GM19240 (cell line): Measurements from ENCODE around the gene PALLD.
"Not testable (repeated sequence)": the region's sequence is repeated elsewhere in the genome, so short reads cannot be mapped to it uniquely, and the experiment has no call there.

Experiments
- DNase-seq: peaks from one replicate; pipeline ENCODE4 v3.0.0; 2011; ENCODE audit warnings: low spot score; ENCODE audit not compliant: insufficient read length

PALLD gene

DNA sequence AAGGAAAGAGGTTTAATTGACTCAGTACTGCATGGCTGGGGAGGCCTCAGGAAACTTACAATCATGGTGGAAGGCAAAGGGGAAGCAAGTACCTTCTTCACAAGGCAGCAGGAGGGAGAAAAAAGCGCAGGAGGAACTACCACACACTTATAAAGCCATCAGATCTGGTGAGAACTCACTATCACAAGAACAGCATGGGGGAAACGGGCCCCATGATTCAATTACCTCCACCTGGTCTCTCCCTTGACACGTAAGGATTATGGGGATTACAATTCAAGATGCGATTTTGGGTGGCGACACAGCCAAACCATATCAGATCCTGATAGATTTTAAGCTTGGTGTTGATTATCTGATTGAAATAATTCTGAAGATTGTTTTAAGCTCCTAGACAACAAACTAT lies 294.5 kb downstream of the PALLD start:
- no peak for DNase-seq

DNA sequence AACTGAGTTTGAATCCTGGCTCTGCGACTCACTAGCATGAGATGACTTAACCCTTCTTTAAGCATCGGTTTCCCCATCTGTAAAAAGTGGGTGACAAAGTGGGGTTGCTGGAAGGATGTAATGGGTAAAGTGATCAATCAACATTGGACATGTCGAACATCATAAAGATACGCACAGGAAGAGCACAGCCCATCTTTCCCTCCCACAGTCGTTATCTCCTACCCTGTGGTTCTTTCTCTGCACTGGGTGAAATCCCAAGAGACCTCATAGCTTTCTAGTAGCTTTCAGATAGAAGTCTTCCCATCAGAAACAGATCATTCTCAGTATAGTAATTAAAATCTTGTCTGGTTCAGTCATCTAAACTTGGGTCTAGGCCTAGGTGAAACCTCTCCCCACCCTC lies 296.7 kb downstream of the PALLD start:
- DNase-seq, result no peak

DNA sequence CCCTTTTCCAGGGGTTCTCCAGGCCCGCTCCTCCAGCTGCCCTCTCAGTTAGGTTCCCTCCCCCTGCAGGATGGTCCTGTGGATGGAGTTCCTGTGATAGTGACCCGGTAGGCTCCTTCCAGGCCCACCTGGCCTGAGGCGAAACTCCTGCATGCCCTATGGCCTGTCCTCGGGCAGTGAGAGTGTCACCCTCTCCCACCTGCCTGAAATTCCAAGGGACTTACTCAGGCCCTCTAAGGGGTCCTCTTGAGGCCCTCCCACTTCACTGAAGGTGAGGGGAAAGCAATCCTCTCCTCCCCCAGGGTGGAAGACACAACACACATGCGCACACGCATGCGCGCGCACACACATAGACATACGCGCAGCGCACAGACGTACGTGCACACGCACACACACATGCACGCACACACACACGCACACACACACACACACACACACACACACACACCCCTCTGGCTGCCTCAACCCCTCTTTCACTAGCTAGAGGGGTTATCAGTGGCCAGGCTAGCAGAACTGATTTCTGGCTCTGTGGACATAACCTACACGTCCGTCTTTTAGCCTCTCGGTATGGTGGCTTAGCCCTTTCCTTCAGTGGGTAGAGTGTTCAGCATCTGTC lies 297.3 kb downstream of the PALLD start:
- no peak for DNase-seq

- no peak for DNase-seq
Measured at GRCh38 chr4:168794881-168795280, 298.0 kb downstream of the PALLD start.

DNA sequence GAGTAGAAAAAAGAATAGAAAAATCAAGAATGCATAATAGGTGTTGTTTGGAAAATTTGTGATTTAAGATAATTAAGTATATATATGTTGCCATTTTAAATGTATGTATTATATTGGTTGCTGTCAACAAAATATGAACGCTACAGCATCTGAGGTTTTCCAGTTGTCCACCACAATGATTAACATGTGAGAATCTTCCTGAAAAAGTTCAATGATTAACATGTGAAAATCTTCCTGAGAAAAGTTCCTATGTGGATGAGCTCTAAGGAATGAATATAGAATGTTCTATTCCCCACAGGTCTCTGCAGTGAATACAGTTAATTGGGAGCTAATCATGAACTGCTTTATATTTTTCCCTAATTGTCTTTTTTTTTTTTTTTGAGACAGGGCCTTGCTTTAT lies 298.5 kb downstream of the PALLD start:
- no peak for DNase-seq

DNA sequence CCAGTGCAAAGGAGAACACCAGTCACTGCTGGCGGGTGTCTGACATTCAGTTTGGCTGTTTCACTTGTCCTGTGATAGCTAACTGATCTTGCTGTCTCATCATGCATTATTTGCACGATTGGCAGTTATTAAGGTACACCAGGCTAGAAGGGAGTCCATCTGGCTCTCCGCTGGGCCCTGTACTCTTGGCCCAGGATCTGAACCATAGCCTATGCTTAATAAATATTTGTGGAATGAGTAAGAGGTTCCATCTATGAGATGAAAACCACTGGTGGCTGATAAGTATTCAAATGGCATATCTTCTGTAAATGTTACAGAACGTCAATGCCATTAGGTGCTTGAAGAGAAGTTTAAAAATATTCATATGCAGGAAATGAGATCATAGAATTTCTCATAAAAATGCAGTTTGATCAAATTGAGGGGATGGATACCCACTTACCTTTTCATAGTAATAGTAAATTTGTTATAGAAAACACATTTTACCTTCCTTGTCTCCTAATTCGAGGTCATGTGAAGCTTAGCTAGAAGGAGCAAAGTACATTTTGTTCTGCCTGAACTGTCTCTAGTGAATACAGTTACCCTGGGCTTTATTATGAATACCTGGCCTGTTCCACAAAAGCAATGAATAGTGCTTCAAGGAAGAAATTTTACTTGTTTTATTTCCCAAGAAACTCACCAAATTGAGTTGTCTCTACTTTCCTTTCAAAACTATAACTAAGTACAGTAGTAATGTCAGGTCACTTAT lies 299.7 kb downstream of the PALLD start:
- DNase-seq, result no peak

GRCh38 chr4:168797194-168797593 lies 300.3 kb downstream of the PALLD start:
- no peak for DNase-seq

- DNase-seq, result no peak
Measured at GRCh38 chr4:168797738-168798375, 301.0 kb downstream of the PALLD start.

DNA sequence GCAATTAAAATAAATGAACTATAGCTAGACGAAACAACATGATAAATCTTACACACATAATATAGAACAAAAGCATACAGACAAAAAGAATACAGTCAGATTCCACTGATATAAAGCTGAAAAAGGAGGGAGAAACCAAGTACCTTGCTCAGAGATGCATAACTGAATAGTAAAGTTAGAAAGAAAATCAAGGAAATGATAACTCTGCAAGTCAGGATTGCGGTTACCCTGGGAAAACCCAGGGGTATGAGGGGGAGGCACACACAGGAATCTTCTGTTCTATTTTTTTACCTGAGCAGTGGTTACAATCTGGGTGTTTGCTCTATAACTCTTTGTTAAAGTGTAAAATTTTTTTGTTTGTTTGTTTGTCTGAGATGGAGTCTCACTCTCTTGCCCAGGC lies 304.1 kb downstream of the PALLD start:
- DNase-seq, result no peak

DNA sequence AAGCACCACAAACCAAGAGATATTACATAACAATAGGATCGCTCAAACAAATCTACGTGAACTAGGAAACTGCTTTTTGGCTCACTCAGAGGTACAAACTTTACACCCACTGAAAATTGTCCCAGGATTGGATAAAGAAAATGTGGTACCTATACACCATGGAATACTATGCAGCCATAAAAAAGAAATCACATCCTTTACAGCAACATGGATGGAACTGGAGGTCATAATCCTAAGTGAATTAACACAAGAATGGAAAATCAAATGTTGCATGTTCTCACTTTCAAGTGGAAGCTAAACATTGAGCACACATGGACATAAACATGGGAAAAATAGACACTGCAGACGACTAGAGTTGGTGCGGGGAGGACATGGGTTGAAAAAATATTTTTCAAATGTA lies 305.4 kb downstream of the PALLD start:
- no peak for DNase-seq

GRCh38 chr4:168803052-168803451 lies 306.2 kb downstream of the PALLD start:
- DNase-seq, result not testable (repeated sequence)

DNA sequence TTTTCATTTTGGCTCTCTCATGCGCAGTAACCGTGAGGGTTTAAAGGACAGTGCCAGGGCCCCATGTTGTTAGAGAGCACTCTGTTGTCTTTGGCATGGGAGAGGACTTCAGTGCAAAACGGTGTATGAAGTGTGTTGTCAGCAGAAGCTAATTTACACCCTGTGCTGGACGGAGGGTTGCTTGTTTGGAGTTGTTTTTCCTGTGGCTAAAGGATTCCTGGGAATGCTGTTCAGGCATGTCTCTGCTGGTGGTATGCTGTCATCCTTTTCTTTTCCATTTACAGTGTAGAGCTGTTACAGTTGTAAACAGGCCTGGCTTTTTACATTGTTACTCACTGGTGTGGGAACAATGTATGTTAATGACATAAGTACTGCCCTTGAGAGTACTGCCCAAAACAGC lies 306.9 kb downstream of the PALLD start:
- no peak for DNase-seq

GRCh38 chr4:168804146-168804545 lies 307.3 kb downstream of the PALLD start:
- DNase-seq, result no peak

DNA sequence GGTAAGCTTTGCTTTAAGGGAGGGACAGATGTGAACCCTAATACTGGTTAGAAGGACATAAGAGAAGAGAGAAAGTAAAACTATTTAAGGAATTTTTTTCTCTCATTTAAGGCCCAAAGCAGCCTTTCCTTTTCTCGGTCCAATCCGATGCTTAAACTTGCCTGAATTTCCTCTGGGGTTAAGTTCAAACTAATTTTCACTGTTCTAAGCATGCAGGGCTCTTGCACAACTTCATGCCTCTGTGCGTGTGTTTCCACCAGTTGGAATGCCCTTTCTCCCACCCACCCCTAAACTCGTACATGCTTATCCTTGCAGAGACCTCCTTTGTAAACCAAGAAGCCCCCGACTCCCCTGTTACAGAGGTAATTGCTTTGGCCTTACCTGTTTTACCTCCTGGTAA lies 308.5 kb downstream of the PALLD start:
- no peak for DNase-seq

DNA sequence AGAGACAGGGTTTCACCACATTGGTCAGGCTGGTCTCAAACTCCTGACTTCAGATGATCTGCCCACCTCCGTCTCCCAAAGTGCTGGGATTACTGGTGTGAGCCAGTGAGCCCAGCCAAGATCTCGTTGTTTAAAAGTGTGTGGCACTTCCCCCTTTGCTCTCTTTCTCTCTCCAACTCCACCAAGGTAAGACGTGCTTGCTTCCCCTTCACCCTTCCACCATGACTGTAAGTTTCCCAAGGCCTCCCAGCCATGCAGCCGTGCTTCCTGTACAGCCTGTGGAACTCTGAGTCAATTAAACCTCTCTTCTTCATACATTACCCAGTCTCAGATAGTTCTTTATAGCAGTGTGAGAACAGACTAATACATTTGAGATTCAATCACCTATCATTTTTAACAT lies 309.4 kb downstream of the PALLD start:
- DNase-seq, result not testable (repeated sequence)

DNA sequence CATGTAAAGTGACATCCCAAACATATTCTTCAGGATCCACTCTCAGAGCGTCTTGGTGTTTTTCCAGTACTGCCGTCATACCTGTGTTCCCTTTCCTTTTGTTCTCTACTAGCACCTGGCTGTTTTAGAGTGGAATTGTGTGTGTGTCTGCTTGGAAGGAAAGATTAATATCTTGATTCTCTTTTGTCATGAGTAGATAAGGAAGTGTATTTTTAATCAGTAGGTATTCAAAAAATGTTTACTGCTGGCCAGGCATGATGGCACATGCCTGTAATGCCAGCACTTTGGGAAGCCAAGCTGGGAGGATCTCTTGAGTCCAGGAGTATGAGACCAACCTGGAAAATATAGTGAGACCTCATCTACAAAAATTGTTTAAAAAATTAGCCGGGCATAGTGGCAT lies 314.4 kb downstream of the PALLD start:
- no peak for DNase-seq

- no peak for DNase-seq
Measured at GRCh38 chr4:168811786-168812651, 315.2 kb downstream of the PALLD start.

DNA sequence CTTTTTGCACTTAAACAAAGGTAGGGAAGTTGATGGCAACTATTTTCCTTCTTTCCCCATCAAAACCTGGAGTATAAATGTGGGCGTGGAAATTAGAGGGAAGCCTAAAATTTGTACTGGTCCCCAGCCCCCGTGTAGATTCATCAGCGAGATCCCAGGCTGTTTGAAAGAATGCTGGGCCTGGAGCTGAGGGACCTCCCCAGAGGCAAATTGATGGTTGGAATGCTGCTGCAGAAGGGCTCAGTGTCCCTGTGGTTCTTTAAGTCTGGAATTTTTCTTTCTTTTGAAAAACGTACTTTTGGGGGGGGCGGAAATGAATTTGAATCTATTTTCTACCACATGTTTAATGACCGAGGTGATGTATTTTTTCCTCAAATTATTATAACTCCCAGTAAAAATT lies 316.0 kb downstream of the PALLD start:
- DNase-seq, result no peak

GRCh38 chr4:168813890-168814289 lies 317.0 kb downstream of the PALLD start:
- no peak for DNase-seq

- no peak for DNase-seq
Measured at GRCh38 chr4:168815379-168816345, 318.8 kb downstream of the PALLD start.

GRCh38 chr4:168817370-168817769 lies 320.5 kb downstream of the PALLD start:
- no peak for DNase-seq
